ENCODE results near the gene SGMS2.
"Not testable (repeated sequence)": the region's sequence is repeated elsewhere in the genome, so short reads cannot be mapped to it uniquely, and the experiment has no call there.

The SGMS2 gene

DNA sequence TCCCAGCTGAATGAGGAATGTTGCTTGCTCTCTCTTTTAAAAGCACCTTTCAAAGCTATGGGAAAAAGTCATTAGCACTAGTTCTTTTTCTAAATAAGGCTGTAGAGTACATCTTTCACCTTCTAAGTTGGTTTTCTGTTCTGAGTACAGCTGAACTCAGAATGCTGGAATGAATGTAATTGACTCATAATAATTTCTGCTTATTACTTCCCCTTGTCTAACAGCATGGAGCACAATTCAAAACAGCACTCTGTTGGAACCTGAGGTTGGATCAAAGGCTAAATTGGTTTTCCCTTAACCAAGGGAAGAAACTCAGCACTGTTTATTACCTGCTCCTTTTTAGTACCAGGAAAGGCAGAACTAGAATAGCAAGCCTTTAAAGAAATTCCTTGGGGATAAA, 73.1 kb downstream of the SGMS2 start:
- no peak for TF ChIP-seq POLR2A (IDR thresholded peaks at IDR 0.05; ENCODE audit: low read depth, low read length)
- TF ChIP-seq POU2F2 (IDR thresholded peaks at IDR 0.05; ENCODE audit: low read depth, low read length): no peak
- TF ChIP-seq POLR2AphosphoS5 (IDR thresholded peaks at IDR 0.05; ENCODE audit: low read depth, low read length): no peak
- no peak for TF ChIP-seq SPI1 (IDR thresholded peaks at IDR 0.05; ENCODE audit: low read depth, low read length)
- no peak for TF ChIP-seq TAF1 (IDR thresholded peaks at IDR 0.05; ENCODE audit: low read depth, low read length)
- no peak for TF ChIP-seq PAX5 (IDR thresholded peaks at IDR 0.05; ENCODE audit: insufficient read depth, low read length, severe bottlenecking)
- no peak for DNase-seq (ENCODE audit: insufficient read length, low spot score)
- no peak for FAIRE-seq

DNA sequence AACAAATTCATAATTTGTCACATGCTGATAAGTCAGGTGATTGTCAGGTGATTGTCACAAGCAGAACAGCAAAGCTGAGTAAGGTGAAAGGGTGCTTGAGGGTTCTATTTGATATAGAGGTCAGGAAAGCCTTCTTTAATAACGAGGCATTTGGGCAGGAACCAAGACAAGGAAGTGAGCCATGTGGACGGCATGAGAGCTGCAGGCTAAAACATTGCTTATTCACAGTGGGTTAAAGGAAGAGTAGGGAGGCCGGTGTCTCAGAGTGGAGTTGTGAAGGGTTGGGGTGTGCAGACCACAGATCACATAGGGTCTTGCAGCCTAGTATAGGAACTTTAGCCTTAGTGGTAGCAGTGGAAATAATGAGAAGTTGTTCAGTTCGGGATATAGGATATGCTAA, 75.3 kb downstream of the SGMS2 start:
- DNase-seq (ENCODE audit: insufficient read length, low spot score) (no peak), FAIRE-seq (no peak)
- TF ChIP-seq POLR2AphosphoS5 (IDR thresholded peaks at IDR 0.05; ENCODE audit: low read depth, low read length) (no peak), POLR2A (IDR thresholded peaks at IDR 0.05; ENCODE audit: low read depth, low read length) (no peak), PAX5 (IDR thresholded peaks at IDR 0.05; ENCODE audit: insufficient read depth, low read length, severe bottlenecking) (no peak), SPI1 (IDR thresholded peaks at IDR 0.05; ENCODE audit: low read depth, low read length) (no peak), TAF1 (IDR thresholded peaks at IDR 0.05; ENCODE audit: low read depth, low read length) (no peak), POU2F2 (IDR thresholded peaks at IDR 0.05; ENCODE audit: low read depth, low read length) (no peak)

DNA sequence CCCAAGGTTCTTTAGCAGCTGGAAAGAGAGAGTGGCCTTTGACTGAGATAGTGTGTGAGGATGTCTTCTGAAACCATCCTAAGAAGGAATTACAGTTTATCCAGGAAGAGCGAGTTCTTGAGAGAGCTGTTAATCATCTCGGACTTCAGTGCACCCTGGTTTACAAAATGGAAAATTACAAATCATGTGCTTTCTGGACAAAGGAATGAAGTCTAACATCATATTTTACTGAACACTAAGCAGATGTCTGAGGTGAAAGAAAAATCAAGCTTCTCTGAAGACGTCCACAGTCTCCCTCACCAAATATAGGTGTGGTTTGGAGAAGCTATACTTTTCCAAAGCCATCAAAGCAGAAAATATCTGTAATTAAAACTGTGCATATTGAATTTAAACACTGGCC, 75.8 kb downstream of the SGMS2 start:
- DNase-seq (ENCODE audit: insufficient read length, low spot score) (no peak), FAIRE-seq (no peak)
- TF ChIP-seq SPI1 (IDR thresholded peaks at IDR 0.05; ENCODE audit: low read depth, low read length) (no peak), POU2F2 (IDR thresholded peaks at IDR 0.05; ENCODE audit: low read depth, low read length) (no peak), TAF1 (IDR thresholded peaks at IDR 0.05; ENCODE audit: low read depth, low read length) (no peak), PAX5 (IDR thresholded peaks at IDR 0.05; ENCODE audit: insufficient read depth, low read length, severe bottlenecking) (no peak), POLR2AphosphoS5 (IDR thresholded peaks at IDR 0.05; ENCODE audit: low read depth, low read length) (no peak), POLR2A (IDR thresholded peaks at IDR 0.05; ENCODE audit: low read depth, low read length) (no peak)

DNA sequence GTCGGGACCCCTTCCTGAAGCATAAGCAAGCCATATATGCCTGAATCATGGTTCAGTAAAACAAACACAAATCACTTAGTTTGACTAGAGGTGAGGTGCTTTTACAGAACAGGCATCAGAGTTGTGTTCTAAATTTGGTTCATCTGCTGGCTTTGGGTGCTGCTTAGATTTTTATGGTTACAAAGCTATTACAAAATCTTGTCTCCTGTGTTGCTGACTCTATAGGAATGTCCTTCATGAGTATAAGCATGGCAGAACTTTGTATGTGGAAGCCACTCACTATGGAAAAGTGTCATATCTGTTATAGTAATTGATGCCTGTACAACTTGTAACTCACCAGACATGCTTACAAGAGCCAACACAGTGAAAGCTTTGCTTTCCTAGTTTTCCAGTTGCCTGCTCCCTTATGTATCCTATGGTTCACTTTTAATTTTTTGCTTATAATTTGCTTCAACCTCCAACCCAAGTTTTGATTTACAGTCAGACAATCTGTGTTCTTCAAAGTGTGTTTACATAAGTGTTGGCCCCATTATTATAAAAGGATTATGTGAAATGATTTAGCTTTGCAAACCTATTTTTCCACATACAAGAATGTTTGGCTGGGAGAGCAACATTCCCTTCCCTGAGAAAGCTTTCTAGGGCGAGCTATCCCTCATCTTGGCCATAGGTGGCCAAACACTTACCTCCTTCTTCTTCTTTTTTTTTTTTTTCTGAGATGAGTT, 76.6 kb downstream of the SGMS2 start:
- no peak for FAIRE-seq
- DNase-seq (ENCODE audit: insufficient read length, low spot score): no peak
- TF ChIP-seq POLR2AphosphoS5 (IDR thresholded peaks at IDR 0.05; ENCODE audit: low read depth, low read length) (no peak), SPI1 (IDR thresholded peaks at IDR 0.05; ENCODE audit: low read depth, low read length) (no peak), POU2F2 (IDR thresholded peaks at IDR 0.05; ENCODE audit: low read depth, low read length) (no peak), POLR2A (IDR thresholded peaks at IDR 0.05; ENCODE audit: low read depth, low read length) (no peak), TAF1 (IDR thresholded peaks at IDR 0.05; ENCODE audit: low read depth, low read length) (no peak), PAX5 (IDR thresholded peaks at IDR 0.05; ENCODE audit: insufficient read depth, low read length, severe bottlenecking) (no peak)

DNA sequence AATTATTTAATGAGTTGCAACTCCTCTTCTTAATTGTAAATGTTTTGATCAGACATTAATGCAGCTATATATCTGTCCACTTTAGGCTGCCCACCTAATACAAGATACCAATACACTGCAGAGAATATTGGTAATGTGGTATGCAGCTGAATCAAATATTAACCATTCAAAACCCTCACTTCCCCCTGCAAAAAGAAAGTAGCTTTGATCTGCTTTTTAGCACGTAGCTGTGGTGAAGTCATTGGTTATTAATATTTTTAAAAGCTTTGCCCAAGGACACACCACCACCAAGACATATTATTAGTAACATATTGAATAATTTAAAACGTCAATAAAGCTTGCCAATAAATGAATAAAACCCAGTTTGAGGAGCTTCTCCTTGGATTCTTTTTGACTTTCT, 78.0 kb downstream of the SGMS2 start:
- FAIRE-seq (no peak), DNase-seq (ENCODE audit: insufficient read length, low spot score) (no peak)
- TF ChIP-seq POLR2AphosphoS5 (IDR thresholded peaks at IDR 0.05; ENCODE audit: low read depth, low read length) (no peak), SPI1 (IDR thresholded peaks at IDR 0.05; ENCODE audit: low read depth, low read length) (peak; percentile 54)

DNA sequence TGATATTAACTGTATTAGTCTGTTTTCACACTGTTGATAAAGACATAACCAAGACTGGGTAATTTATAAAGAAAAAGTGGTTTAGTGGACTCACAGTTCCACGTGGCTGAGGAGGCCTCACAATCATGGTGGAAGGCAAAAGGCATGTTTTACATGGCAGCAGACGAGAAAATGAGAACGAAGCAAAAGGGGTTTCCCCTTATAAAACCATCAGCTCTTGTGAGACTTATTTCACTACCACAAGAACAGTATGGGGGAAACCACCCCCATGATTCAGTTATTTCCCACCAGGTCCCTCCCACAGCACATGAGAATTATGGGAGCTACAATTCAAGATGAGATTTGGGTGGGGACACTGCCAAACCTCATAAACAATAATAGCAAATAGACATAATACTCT, 80.3 kb downstream of the SGMS2 start:
- FAIRE-seq; DNase-seq (ENCODE audit: insufficient read length, low spot score): not testable (repeated sequence)

DNA sequence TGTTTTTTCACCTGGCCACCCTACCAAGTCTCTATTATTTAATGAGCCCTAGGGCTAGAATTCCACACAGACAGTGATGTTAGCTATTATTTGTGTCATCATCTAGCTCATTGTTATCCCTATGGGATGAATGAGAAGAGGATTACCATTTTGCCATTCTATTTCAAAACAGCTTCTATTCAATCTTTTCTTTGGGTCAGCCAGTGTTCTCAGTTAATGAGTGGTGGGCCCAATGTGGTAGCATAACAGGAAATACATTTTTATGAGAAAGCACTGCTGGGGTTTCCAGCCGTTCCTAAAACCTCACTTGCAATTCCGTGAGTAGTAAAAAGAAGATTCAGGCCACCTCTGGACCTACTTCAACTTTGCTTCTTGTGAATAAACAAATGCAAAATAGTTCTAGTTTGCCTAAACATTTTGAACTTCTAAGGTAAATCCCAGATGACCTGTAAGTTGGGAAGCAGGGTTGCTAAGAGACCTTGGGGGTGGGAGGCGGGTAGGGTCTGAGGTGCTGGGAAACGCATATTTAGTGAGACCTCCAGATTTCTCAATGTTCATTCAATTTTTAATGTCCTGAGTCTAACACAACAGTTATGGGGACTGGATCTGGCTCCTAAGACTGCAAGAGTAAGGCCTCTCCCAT, 81.8 kb downstream of the SGMS2 start:
- TF ChIP-seq POLR2A (IDR thresholded peaks at IDR 0.05; ENCODE audit: low read depth, low read length) (no peak), TAF1 (IDR thresholded peaks at IDR 0.05; ENCODE audit: low read depth, low read length) (no peak), SPI1 (IDR thresholded peaks at IDR 0.05; ENCODE audit: low read depth, low read length) (no peak), PAX5 (IDR thresholded peaks at IDR 0.05; ENCODE audit: insufficient read depth, low read length, severe bottlenecking) (no peak), POU2F2 (IDR thresholded peaks at IDR 0.05; ENCODE audit: low read depth, low read length) (no peak), POLR2AphosphoS5 (IDR thresholded peaks at IDR 0.05; ENCODE audit: low read depth, low read length) (no peak)
- DNase-seq (ENCODE audit: insufficient read length, low spot score) (no peak), FAIRE-seq (no peak)

DNA sequence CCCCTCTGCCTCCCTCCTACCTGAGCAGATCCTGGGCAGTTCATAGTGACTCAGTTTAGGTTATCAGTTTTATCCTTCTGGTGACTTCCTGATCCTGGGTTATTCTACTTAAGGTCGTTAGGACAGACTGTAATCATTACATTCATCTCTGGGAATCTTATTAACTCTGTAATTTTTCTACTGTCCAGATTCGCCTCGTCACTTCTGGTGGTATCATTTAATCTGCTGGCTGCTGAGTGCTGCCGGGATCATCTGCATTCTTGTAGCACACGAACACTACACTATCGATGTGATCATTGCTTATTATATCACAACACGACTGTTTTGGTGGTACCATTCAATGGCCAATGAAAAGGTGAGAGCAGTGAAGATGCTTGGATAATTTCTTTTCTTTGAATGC, 83.6 kb downstream of the SGMS2 start:
- TF ChIP-seq POLR2A (IDR thresholded peaks at IDR 0.05; ENCODE audit: low read depth, low read length) (no peak), POU2F2 (IDR thresholded peaks at IDR 0.05; ENCODE audit: low read depth, low read length) (no peak), SPI1 (IDR thresholded peaks at IDR 0.05; ENCODE audit: low read depth, low read length) (no peak), PAX5 (IDR thresholded peaks at IDR 0.05; ENCODE audit: insufficient read depth, low read length, severe bottlenecking) (no peak), TAF1 (IDR thresholded peaks at IDR 0.05; ENCODE audit: low read depth, low read length) (no peak), POLR2AphosphoS5 (IDR thresholded peaks at IDR 0.05; ENCODE audit: low read depth, low read length) (no peak)
- FAIRE-seq (no peak), DNase-seq (ENCODE audit: insufficient read length, low spot score) (no peak)

DNA sequence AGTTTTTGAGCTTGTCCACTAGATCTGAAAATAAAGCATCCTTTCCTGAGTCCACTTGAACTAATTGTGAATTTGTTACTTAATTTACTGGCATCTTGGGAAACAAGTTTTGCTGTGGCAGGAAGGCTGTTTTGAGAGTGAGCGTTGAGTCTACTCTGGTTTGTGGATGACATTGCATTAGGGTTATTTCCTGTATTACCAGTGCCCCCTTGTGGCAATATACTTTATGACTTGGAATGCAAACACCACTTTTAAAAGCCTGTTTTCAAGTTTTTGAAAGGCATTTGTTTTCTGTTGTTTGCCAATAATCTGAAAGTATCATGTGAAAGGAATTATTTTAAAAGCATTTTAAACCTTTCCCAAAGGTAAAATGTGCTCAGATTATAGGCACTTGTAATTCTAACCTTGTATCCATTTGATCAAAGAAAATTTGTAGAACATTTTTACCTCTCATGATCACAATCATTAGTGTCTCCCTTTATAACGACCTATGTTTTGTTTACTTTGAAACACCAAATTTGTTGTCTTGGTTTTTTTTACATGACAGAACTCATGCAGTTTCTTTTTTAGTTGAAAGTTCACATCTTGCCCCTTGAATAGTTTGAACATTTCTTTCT, 88.7 kb downstream of the SGMS2 start:
- FAIRE-seq (peak; percentile 73), DNase-seq (ENCODE audit: insufficient read length, low spot score) (no peak)
- TF ChIP-seq PAX5 (IDR thresholded peaks at IDR 0.05; ENCODE audit: insufficient read depth, low read length, severe bottlenecking) (no peak), SPI1 (IDR thresholded peaks at IDR 0.05; ENCODE audit: low read depth, low read length) (no peak), POLR2AphosphoS5 (IDR thresholded peaks at IDR 0.05; ENCODE audit: low read depth, low read length) (no peak), POU2F2 (IDR thresholded peaks at IDR 0.05; ENCODE audit: low read depth, low read length) (no peak), POLR2A (IDR thresholded peaks at IDR 0.05; ENCODE audit: low read depth, low read length) (no peak), TAF1 (IDR thresholded peaks at IDR 0.05; ENCODE audit: low read depth, low read length) (no peak)

DNA sequence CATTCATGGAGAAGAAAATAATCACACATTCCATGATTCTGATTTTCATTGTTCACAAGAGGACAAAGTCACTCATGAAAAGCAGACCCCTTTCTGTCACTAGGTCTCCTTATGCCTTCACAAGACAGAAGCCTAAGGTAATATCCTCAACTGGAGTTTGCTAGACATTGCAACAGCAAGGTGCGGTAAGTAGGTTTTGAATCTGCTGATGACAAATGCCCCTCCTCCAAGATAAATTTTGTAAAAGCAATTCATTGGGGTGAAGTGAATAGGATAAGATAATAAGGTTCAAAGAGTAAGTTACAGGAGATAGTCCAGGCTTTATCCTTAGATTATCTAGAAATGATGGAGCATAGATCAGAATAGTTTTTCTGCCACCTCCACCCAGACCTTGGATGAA, 90.5 kb downstream of the SGMS2 start:
- no peak for TF ChIP-seq PAX5 (IDR thresholded peaks at IDR 0.05; ENCODE audit: insufficient read depth, low read length, severe bottlenecking)
- TF ChIP-seq POU2F2 (IDR thresholded peaks at IDR 0.05; ENCODE audit: low read depth, low read length): no peak
- TF ChIP-seq TAF1 (IDR thresholded peaks at IDR 0.05; ENCODE audit: low read depth, low read length): no peak
- TF ChIP-seq POLR2A (IDR thresholded peaks at IDR 0.05; ENCODE audit: low read depth, low read length): no peak
- TF ChIP-seq SPI1 (IDR thresholded peaks at IDR 0.05; ENCODE audit: low read depth, low read length): no peak
- TF ChIP-seq POLR2AphosphoS5 (IDR thresholded peaks at IDR 0.05; ENCODE audit: low read depth, low read length): no peak
- DNase-seq (ENCODE audit: insufficient read length, low spot score) (no peak), FAIRE-seq (no peak)
